GM19025 (cell line): Measurements from ENCODE around the gene NSDHL.
"Not testable (repeated sequence)": the region's sequence is repeated elsewhere in the genome, so short reads cannot be mapped to it uniquely, and the experiment has no call there.

ENCODE experiments used
- ATAC-seq: cut with Tn5 transposase; IDR thresholded peaks from one replicate; pipeline ENCODE4 v1.9.1; 2021; ENCODE audit warnings: mild to moderate bottlenecking, low read depth, moderate library complexity; ENCODE audit not compliant: unreplicated experiment

Gene NSDHL

GRCh38 chrX:152910018-152910417 lies 79.2 kb downstream of the NSDHL start:
- not testable (repeated sequence) for ATAC-seq

- no peak for ATAC-seq
These were observed 81.2 kb downstream of the NSDHL start for GRCh38 chrX:152912106-152912505.

- no peak for ATAC-seq
These were observed 81.8 kb downstream of the NSDHL start for GRCh38 chrX:152912641-152913040.

- ATAC-seq: no peak
These were observed 82.5 kb downstream of the NSDHL start for GRCh38 chrX:152913346-152913745.

GRCh38 chrX:152913910-152914309 lies 83.0 kb downstream of the NSDHL start:
- ATAC-seq: no peak

GRCh38 chrX:152915541-152916241 lies 84.8 kb downstream of the NSDHL start:
- ATAC-seq: peak; percentile 78

- ATAC-seq: no peak
These were observed 87.1 kb downstream of the NSDHL start for GRCh38 chrX:152917656-152918579.

- ATAC-seq: no peak
These were observed 87.8 kb downstream of the NSDHL start for GRCh38 chrX:152918707-152919106.
